GM15510 (cell line): ENCODE results near the gene GTF3C4.

Experiments
- POLR2A ChIP-seq: IDR thresholded peaks from 3 replicates; pipeline ENCODE4 v1.6.1; 2011; ENCODE audit warnings: borderline replicate concordance; ENCODE audit not compliant: insufficient read length; ENCODE audit errors: extremely low read depth

The GTF3C4 gene

DNA sequence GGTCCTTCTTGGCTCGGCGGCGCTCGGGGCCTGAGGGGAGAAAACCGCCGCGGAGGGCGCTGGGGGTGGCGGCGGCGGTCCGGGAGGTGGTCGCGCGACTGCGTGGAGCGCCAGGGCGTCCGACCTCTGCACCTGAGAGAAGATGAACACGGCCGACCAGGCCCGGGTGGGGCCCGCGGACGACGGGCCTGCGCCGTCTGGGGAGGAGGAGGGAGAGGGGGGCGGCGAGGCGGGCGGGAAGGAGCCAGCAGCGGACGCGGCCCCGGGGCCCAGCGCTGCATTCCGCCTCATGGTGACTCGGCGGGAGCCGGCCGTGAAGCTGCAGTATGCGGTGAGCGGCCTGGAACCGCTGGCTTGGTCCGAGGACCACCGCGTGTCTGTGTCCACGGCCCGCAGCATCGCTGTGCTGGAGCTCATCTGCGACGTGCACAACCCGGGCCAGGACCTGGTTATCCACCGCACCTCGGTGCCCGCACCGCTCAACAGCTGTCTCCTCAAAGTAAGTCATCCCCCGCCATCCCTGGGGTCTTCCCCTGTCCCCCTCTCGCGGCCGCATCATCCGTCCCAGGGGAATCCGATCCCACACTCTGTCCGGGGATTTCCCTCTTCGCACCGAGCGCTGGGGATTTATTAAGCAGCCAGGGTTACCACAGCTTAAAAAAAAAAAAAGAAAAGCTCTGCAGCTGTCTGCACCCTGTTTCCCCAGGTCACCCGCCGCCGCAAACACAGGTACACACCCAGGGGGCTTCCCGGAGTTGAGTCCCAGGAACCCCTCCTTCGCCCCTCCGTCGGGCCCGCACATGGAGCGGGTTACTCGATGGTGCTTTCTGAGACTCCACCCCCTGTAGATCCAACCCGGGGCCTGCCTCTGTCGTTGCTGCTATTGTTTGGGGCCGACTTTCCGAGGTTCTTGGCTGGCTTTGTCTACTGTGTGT lies at the start of gene GTF3C4:
Gene GTF3C4 (plus strand): TSS at position 8 of the 935 bp plus-strand sequence. CDS start 135 bp downstream, at position 143.
- TF ChIP-seq POLR2A = peak; percentile 31

- TF ChIP-seq POLR2A = no peak
Measured at GRCh38 chr9:132622159-132622558, 48.1 kb upstream of the GTF3C4 start.

- no peak for TF ChIP-seq POLR2A
Measured at GRCh38 chr9:132626285-132626684, 44.0 kb upstream of the GTF3C4 start.

- no peak for TF ChIP-seq POLR2A
Measured at GRCh38 chr9:132627106-132627505, 43.2 kb upstream of the GTF3C4 start.

- no peak for TF ChIP-seq POLR2A
Measured at GRCh38 chr9:132627594-132627993, 42.7 kb upstream of the GTF3C4 start.

DNA sequence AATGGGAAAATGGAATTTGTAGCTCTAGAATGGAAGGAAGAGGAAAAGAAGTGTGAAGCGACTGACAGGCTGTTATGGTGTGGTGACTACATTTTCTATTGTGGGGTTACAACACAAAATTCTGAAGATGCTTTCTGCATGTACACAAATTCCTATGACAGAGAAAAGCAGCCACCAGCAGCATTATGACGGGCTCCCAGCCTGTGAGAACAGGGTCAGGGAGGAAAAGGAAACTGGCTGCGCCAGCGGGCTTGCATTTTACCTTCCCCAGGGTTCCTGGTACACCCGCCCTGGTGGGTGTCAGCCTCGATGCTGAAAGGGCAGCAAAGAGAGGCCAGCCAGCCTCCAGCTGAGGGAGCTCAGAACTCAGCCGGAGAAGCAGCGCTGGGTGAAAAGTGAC lies 41.5 kb upstream of the GTF3C4 start:
- TF ChIP-seq POLR2A = no peak

DNA sequence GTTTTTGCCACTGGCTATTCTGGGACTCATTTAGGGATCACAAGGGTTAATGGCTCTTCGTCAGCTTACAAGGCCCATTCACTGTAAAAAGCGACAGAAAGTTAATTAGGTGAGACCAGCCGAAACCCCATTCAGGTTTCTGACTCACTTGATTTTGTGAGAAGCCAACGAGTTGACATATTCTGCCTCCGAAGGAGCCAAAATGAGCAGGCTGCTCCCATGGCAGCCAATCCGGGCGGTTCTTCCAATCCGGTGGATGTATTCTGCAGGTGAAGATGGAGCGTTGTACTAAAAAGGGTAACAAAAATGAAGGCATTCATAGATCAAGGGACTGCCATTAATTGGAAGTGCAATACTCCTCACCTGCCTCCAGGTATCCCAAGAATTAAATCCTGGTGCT lies 40.1 kb upstream of the GTF3C4 start:
- no peak for TF ChIP-seq POLR2A

DNA sequence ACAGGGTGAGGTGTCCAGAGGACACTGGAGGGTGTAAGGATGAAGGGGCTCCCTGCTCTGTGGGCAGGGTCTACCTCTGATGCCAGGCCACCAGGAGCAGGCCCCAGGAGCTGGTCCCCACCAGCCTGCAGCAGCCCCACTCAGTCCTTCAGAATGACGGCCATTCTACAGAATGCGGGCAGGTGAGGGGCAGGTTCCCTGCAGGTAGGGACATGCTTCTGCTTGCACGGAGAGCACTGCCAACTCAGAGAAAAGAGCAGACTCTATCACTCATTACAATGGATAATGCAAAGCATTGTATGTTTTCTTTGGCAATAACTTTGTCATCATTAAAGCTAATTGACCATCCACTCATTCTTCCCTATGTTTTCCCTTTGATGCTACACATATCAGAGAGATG lies 39.5 kb upstream of the GTF3C4 start:
- TF ChIP-seq POLR2A = no peak

GRCh38 chr9:132631280-132631679 lies 39.0 kb upstream of the GTF3C4 start:
- no peak for TF ChIP-seq POLR2A

GRCh38 chr9:132631685-132632084 lies 38.6 kb upstream of the GTF3C4 start:
- no peak for TF ChIP-seq POLR2A

DNA sequence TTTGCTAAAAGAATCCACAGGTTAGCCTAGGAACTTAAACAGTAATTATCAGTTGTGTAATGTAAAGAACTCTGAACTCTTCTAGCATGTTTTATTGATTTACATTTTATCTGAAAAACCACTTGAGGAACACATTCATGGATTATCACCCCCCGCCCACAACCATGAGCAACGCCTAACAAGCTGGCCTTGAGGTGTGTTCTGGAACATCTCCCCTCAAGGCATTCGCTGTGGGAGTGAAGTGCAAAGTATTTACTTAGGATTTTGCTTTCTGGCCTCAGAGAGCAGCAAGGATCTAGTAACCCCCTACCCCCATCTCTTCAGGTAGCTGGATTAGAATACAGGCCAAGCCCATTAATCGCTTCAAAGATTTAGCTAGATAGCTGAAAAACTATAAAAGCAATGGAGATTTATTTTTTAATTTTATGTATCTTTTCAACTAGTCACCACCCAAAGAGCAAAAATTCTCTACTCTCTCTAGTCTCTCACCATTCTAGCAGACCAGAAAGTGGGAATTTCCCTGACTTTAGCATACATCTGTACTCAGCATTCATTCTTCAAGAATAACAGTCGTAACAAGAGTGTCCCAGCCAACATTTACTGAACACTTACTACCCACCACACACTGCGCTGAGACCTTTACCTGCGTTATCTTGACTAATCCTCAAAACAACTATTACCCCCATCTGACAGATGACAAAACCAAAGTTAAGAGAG lies 37.7 kb upstream of the GTF3C4 start:
- no peak for TF ChIP-seq POLR2A

DNA sequence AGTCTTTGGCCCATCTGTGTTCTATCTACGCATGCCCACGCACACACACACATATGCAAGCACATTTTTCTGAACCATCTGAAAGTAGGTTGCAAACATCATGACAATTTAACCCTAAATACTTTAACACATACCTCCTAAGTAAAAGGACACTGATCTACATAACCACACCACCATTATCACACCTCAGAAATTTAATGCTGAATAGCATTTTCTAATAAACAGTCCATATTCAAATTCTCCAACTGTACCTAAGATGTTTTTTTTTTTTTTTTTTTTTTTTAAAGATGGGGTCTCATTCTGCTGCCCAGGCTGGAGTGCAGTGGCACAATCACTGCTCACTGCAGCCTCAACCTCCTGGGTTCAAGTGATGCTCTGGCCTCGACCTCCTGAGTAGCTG lies 35.9 kb upstream of the GTF3C4 start:
- TF ChIP-seq POLR2A = no peak

- TF ChIP-seq POLR2A = no peak
Measured at GRCh38 chr9:132637351-132637750, 32.9 kb upstream of the GTF3C4 start.

- TF ChIP-seq POLR2A = no peak
Measured at GRCh38 chr9:132637801-132638200, 32.5 kb upstream of the GTF3C4 start.

DNA sequence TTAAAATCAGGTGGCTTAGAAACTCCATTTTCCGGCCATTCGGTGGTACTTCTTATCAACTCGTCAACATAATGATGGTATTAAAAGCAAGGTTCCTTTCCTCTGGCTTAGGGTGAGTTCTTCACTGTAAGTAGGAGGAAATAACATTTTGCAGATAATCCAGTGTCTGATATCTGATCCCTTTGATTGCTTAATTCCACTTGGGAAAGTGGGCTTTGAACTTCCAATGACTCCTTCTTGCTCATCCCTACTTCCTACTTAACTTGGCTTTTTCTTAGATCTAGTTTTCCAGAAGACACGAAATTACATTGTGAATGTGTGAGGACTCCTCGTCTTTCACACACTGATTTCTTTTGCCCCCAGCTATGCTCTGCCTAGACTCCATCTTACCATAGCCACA lies 32.0 kb upstream of the GTF3C4 start:
- TF ChIP-seq POLR2A = no peak

GRCh38 chr9:132639322-132639721 lies 30.9 kb upstream of the GTF3C4 start:
- TF ChIP-seq POLR2A = no peak
